SU-DHL-6 (cell line): ENCODE measurements around the gene DLST.

Experiments used
- CTCF ChIP-seq: fragments of 200-600 bp; sonication (generic); IDR thresholded peaks from one replicate; pipeline ENCODE4 v1.5.1; 2017; ENCODE audit warnings: antibody characterized with exemption, mild to moderate bottlenecking, low read length, moderate library complexity; ENCODE audit not compliant: insufficient read depth, poor library complexity, severe bottlenecking
- EZH2phosphoT487 ChIP-seq: fragments of 200-600 bp; sonication (generic), shearing (Covaris generic); conservative IDR thresholded peaks from 2 replicates; pipeline ENCODE4 v1.6.1; 2018; ENCODE audit warnings: mild to moderate bottlenecking, antibody characterized with exemption, low read length, moderate library complexity, mixed read lengths

GRCh38 chr14:74936731-74937130, 55.0 kb downstream of the DLST start:
- TF ChIP-seq CTCF: no peak
- no peak for TF ChIP-seq EZH2phosphoT487
